GM20000 (cell line): ENCODE results near the gene RHOT2.

Source experiments
- DNase-seq: peaks from one replicate; pipeline ENCODE4 v3.0.0; 2012; ENCODE audit warnings: low spot score
- TF ChIP-seq, protein P1 (sequence below): IDR thresholded peaks from 2 replicates; pipeline ENCODE4 v1.5.1; 2012; ENCODE audit warnings: mild to moderate bottlenecking, control low read depth; ENCODE audit errors: extremely low read depth, missing control alignments

Gene RHOT2

GRCh38 chr16:687499-687898 is 19.6 kb downstream of the RHOT2 start:
- no peak for DNase-seq
- TF ChIP-seq, protein P1, sequence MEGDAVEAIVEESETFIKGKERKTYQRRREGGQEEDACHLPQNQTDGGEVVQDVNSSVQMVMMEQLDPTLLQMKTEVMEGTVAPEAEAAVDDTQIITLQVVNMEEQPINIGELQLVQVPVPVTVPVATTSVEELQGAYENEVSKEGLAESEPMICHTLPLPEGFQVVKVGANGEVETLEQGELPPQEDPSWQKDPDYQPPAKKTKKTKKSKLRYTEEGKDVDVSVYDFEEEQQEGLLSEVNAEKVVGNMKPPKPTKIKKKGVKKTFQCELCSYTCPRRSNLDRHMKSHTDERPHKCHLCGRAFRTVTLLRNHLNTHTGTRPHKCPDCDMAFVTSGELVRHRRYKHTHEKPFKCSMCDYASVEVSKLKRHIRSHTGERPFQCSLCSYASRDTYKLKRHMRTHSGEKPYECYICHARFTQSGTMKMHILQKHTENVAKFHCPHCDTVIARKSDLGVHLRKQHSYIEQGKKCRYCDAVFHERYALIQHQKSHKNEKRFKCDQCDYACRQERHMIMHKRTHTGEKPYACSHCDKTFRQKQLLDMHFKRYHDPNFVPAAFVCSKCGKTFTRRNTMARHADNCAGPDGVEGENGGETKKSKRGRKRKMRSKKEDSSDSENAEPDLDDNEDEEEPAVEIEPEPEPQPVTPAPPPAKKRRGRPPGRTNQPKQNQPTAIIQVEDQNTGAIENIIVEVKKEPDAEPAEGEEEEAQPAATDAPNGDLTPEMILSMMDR: no peak

- DNase-seq: no peak
- TF ChIP-seq, protein P1: no peak
Observed at GRCh38 chr16:689175-689897, 21.4 kb downstream of the RHOT2 start.

- DNase-seq: peak; percentile 18
Observed at GRCh38 chr16:691242-691641, 23.3 kb downstream of the RHOT2 start.

GRCh38 chr16:692356-693108 is 24.6 kb downstream of the RHOT2 start:
- DNase-seq: no peak
- TF ChIP-seq, protein P1: no peak

DNA sequence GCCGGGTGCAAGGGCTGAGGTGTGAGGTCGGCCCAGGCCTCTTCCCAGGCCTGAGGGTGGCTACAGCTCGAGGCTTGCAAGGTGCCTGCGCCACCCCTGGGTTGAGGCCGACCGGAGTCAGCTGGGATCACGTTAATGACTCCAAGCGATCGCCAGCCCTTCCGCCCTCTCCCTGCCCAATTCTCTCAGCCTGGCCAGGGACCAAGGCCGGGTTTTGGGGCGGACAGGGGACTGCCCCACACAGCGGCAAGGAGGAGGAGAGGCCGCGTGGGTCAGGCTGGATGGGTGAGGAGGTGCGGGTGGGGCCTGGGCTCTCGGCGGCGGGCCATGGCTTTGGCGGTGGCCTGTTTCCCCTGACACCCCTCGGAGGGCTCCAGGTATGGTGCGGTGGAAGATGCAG is 25.4 kb downstream of the RHOT2 start:
- TF ChIP-seq, protein P1: no peak

DNA sequence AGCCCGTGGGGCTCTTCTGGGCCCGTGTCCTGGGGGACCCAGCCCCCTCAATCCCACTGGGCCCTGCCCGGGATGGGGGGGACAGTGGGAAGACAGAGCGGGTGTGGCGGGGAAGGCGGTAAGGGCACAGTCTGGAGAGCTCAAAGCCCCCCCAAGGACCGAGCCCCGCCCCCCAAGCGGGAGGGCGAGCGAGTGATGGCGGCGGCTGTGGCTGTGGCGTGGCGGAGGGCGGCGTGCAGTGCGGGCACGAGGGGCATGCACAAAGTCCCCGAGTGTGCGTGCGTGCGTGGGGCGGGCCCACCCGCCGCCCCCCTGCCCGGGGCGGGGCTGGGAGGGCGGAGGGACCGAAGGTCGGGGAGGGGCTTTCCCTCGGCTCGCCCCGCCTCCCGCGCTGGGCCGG is 25.8 kb downstream of the RHOT2 start:
- DNase-seq: no peak
- TF ChIP-seq, protein P1: no peak

More for the DNA sequence above, 25.4 kb downstream of the RHOT2 start:
- DNase-seq: no peak

DNA sequence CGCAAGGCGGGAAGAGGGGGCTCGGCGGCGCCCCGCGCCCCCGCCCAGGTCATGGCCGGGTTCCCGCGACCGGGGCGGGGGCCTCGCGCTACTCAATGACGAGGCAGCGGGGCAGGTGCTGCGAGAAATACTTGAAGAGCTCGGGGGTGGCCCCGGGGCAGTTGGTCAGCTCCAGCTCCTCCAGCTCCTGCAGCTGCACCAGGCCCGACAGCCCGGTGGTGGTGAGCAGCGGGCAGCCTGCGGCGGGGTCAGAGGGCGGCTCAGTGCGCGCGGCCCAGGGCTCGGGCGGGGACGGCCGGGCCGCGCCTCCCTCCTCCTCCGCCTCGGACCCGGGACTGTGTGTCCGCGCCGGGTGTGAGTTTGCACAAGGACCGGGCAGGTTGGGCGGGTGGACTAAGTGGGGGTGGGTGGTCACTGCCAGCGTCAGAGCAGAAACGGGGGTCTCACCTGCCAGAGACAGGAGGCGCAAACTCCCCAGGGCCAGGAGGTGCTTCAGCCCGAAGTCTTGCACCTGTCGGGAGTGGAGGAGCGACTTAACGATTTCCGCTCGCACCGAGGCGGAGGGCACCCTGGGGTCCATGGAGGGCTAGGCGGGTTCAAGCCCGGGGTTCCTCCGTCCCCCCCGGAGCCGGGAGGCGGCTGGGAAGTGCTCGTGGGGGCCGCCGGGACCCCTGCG is 26.4 kb downstream of the RHOT2 start:
- TF ChIP-seq, protein P1: no peak
- no peak for DNase-seq
